GM18861 (cell line): ENCODE data around the gene ATP10B.
A peak's percentile ranks its signal among the peaks of the same experiment; 100 is the strongest.
"Not testable (repeated sequence)": the region's sequence is repeated elsewhere in the genome, so short reads cannot be mapped to it uniquely, and the experiment has no call there.

Experiments
- ATAC-seq: cut with Tn5 transposase; IDR thresholded peaks from one replicate; pipeline ENCODE4 v1.9.1; 2021; ENCODE audit not compliant: unreplicated experiment

Gene ATP10B

GRCh38 chr5:160767062-160767461 lies 84.9 kb downstream of the ATP10B start:
- no peak for ATAC-seq

DNA sequence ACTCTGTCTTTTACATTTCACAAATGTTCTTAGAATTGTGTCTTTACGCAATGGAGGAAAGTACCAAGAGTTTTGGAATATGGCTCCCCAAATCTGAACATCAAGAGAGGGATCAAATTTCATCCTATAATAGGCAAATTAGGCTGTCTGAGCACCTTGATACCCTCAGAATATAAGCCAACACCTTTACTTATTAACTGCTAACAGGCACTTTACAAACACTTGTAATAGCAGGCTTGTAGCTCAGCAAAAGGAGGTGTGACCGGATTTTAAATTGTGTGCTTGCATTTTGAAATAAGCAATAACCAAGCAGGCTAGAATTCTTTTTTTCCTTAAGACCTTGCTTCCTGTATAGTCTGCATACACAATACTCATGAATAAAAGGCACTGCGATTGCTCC lies 92.0 kb downstream of the ATP10B start:
- ATAC-seq, result no peak

- ATAC-seq, result no peak
Observed at GRCh38 chr5:160757194-160757593, 94.8 kb downstream of the ATP10B start.

- ATAC-seq, result no peak
Observed at GRCh38 chr5:160750938-160751657, 100.9 kb downstream of the ATP10B start.

DNA sequence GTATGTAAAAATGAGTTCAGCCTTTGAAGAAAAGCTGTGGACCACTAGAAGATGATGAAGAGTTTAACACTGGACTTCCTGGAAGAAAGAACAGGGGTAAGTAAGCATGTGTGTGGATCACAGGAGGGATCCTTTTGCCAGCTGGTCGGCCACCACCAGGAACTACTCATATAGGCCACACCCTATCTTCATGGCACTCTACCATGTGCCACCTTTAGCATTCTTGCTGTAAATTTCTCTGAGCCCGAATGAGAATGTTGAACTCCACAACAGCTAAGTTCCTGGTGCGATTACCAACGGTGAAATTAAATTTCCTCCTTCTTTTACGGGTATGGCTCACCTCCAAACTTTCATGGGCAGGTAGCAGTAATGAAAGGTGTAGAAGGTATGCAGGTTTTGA lies 102.3 kb downstream of the ATP10B start:
- no peak for ATAC-seq

DNA sequence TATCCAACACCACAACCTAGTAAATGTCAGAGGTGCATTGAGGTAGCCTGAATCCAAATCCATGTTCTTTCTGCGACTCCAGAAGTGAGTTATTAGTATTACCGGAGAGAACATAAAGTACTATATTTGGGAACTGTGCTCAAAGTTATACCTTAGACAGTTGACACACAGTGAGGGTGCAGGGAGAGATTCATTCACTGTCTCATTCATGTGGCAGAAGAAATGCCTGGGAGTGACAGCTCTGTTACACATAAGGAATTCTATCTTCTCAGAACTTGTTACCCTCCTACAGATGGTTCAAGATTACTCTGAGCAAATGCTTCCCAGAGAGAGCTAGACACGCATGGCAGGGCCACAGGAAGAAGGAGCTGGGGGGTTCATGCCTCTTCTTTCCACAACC lies 103.0 kb downstream of the ATP10B start:
- no peak for ATAC-seq

- no peak for ATAC-seq
Observed at GRCh38 chr5:160747987-160748386, 104.0 kb downstream of the ATP10B start.

GRCh38 chr5:160747559-160747958 lies 104.5 kb downstream of the ATP10B start:
- no peak for ATAC-seq

DNA sequence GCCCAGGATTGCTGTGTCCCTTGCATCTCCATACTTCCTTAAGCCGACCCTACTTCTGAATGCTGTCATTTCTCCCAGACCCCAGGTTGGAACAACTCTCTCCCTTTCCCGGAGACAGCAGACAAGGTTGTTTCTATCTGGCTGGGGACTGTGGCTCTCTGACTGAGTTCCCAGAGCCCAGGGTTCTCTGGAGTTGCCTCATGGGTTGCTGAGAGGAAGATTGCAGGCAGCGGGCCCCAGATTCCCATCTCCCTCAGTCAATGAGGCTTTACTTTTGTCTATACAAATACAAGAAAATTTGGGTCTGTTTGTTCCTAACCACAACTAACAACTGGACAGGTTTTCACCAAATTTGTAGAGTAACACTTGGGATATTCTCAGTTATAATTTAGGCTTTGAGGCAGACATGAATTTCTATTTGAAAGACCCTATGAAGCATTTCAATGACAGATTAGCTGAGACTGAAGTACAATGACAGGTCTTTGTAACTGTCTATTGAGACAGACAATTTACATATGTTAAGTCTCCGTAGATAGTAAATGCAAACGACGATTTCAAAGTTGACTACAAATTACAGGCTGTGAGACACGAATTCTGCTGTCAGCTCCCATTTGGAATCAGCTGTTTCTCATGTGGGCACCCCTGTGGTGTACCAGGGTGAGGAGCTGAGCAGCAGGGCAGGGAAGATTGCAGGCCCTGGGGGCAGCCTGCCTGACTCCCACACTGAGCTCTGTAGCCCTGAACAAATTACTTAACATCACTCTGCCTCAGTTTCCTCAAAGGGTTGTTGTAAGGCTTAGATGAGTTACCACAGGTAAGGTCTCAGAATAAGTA lies 107.5 kb downstream of the ATP10B start:
- no peak for ATAC-seq

GRCh38 chr5:160743027-160743426 lies 109.0 kb downstream of the ATP10B start:
- ATAC-seq, result no peak

- ATAC-seq, result no peak
Observed at GRCh38 chr5:160742446-160742845, 109.6 kb downstream of the ATP10B start.

DNA sequence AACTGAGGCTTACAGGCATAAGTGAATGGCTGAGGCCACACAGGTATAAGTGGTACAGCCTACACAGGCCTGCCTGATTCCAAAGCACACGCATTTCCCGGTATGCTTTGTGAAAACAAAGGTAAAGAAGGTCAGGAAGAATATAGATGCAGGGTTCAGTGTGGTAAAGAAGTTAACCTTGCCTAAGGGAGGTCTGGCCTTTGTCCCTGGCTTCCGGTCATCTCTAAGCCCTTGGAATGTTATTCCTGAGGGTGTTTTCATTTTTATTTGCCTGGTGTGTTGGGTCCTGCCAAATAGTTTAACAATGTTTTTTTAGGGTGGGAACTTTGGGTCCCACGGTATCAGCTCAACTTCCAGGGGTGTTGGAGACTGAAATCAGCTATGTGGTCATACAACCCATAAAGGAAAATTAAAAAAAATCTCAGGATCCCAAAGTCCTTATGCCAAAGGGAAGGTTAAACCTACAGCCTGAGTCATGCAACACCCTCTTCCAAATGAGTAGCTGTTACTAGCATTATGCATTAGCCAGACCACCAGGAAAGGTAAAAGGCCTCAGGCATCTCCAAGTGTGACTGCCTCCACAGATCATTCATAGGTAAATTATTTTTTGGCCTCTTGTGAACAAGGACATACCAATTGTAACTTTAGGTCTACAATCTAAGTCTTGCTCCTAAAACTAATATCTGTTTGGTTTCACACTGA lies 124.6 kb downstream of the ATP10B start:
- no peak for ATAC-seq

DNA sequence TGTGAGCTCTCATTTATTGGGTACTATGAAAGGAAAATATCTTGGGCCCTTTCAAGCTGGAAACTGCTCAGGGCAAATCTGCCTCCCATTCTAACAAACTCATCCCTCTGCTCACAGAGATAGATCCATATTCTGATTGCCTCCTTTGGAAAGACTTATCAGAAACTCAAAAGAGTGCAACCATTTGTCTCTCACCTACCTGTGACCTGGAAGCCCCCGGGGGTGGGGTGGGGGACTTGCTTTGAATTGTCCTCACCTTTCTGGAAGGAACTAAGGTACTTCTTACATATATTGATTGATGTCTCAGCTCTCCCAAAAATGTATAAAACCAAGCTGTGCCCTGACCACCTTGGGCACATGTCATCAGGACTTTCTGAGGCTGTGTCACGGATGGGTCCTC lies 125.3 kb downstream of the ATP10B start:
- no peak for ATAC-seq

DNA sequence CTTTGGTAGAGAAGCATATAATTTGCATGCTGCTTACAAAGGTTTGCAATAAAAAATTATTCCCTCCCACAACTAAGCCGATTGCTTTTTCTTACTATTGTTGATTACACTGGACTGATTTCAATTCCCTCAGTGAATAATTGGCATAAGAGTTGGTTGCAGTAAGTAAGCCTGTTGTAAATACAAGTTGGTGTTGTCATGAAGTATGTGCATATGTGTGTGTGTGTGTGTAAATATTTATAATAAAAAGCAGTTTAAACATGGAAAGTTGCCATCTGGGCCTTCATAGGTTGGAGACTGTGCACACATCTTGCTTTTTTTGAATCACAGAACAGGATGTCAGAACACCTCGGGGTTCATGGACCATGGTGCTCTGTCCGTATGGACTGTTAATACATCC lies 131.2 kb downstream of the ATP10B start:
- ATAC-seq, result no peak

DNA sequence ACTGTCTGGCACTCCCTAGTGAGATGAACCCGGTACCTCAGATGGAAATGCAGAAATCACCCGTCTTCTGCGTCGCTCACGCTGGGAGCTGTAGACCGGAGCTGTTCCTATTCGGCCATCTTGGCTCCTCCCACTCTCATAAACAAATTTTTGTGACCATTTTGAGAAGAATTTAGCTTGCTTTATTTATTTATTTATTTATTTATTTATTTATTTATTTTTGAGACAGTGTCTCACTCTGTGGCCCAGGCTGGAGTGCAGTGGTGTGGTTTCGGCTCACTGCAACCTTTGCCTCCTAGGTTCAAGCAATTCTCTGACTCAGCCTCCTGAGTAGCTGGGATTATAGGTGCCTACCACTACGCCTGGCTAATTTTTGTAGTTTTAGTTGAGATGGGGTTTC lies 136.5 kb downstream of the ATP10B start:
- not testable (repeated sequence) for ATAC-seq

- no peak for ATAC-seq
Observed at GRCh38 chr5:160703547-160704189, 148.3 kb downstream of the ATP10B start.

DNA sequence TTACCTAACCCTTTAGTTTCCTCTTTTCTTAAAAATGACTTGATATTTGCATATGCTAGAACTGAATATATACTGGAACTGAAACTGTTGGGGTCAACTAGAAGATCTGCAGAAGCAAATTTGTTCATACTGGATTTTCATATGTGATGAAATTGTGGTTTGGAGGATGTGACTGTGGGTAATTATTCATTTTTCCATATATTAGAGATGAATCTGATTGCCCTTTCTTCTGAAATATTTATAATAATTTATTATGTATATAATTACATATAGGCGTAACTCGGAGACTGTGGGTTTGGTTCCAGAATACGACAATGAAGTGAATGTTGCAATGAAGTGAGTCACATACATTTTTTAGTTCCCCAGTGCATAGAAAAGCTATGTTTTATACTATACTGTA lies 149.1 kb downstream of the ATP10B start:
- peak; percentile 98 for ATAC-seq

DNA sequence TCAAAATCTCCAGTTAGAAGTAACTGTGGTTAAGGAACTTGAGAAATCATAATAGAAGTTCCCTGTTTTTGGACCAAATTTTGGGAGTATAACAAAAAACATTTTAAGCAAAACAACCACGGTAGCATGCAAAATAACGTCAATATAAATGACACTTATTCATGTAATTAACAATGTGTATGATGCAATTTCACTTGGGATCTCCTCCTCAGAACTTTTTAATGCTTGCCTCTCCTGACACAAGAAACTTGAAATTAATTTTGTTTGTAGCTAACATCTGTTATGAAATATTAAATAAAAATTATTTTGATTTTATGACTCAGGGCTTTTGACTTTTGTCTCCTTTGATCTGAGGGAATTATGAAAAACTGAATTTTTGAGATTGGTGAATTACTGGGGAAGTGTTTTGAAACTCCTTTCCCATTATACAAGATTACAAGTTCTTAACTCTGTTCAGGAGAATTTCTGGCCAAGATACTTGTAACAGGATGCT lies 149.7 kb downstream of the ATP10B start:
- ATAC-seq, result no peak

DNA sequence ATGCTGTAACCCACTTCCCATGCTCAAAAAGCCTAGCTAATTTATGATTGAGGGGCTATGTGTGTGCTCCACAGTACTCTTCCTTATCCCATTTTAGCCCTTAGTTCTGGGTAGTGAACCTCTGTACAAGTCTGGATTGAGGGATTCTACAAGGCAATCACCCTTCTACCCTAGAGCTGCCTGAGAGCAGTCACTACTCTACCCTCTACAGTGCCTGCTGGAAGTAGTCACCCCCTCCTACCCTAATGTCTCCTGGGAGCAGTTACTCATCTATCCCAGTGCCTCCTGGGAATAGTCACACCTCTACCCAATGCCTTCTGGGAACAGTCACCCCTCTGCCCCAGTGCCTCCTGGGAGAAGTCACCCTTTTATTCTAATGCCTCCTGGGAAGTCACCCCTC lies 150.6 kb downstream of the ATP10B start:
- no peak for ATAC-seq

DNA sequence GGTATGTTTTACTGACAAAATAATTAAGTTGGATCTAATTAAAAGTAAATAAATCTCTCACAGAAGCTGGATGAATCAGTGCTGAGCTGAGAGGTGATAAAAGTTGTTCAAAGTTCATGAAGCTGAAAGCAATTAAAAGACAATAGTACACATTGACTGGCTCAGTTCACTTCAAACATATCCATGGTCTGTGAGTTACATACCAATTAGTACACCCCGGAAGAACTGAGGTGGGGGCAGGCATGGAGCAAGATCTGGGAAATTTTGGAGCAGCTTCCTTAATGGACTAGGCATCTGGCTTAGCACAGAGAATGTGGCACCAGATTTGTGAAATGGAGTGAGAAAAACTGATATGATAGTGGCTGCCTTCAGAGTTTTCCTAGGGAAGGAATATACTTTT lies 152.7 kb downstream of the ATP10B start:
- ATAC-seq, result no peak

DNA sequence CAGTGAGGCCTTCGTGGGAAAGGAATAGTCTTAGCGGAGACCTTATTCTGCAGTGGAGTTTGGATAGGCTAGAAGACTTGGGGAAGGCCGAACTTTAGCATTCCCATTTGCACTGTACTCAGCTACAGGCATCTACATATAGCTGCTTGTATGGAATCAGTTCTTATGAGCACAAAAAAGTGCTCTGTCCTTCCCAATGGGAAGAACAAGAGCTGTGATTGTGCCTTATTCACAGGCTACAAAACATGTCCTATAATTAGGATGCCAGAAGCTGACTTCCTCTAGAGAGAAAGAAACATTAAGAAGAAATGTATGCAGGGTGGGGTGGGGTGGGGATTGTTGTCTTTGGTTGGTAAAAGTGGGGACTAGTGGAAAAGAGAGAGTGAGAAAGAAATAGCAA lies 154.7 kb downstream of the ATP10B start:
- ATAC-seq, result no peak
